HCT116 (cell line): ENCODE results near the gene TRMT2A. TPM values are rescaled to one million over a fixed set of nuclear protein-coding genes. Genes with fewer than 3 reads are reported as not detected.

Source experiments
- ATAC-seq: fragments of 200-7000 bp; cut with Tn5 transposase; 2 replicates; pipeline ENCODE4 v1.9.1; 2020; ENCODE audit warnings: mild to moderate bottlenecking, moderate library complexity
- BruUV-seq: library from RNA; stranded (reverse); fragments of 400-500 nt; replicated peaks from 2 replicates; lab custom pipeline; 2021; lab: Mats Ljungman, UMichigan
- CTCF ChIA-PET: fragments of 300-600 bp; sonication (Branson Sonifier 250); formaldehyde crosslinking; loops from one replicate; lab custom pipeline; 2021; ENCODE audit warnings: antibody characterized with exemption; lab: Charles Lee
- POLR2A ChIA-PET: fragments of 300-600, 350-600 bp; sonication (Branson Sonifier 250); formaldehyde crosslinking; loops from one replicate; lab custom pipeline; 2021; ENCODE audit warnings: antibody characterized with exemption; lab: Charles Lee
- RAD21 ChIA-PET, 2 experiments: fragments of 300-600 bp; sonication (Branson Sonifier 250); formaldehyde crosslinking; loops; one replicate each; lab custom pipeline; 2023; ENCODE audit warnings: low total read pairs in 2 of 2; ENCODE audit not compliant: uncharacterized antibody in 2 of 2, unreplicated experiment in 2 of 2, low non-redundant PET in 1 of 2; lab: Charles Lee
- DNase-seq: peaks from one replicate; pipeline ENCODE4 v3.0.0-alpha.2; 2010; ENCODE audit warnings: low read depth, low spot score
- H2AFZ ChIP-seq: fragments of 200-600 bp; shearing (Covaris generic), sonication (generic); 2 replicates; pipeline ENCODE4 v1.6.1; 2017; ENCODE audit warnings: low read depth, mixed run types, mixed read lengths, antibody characterized with exemption, low read length; ENCODE audit not compliant: poor library complexity, severe bottlenecking
- H3K27ac ChIP-seq: 2 replicates; pipeline ENCODE4 v1.5.1; 2012; ENCODE audit warnings: low read depth, low read length
- H3K27me3 ChIP-seq: fragments of 200-600 bp; sonication (generic); 2 replicates; pipeline ENCODE4 v1.6.1; 2016; ENCODE audit warnings: mixed run types, low read length, mixed read lengths; ENCODE audit not compliant: insufficient read depth
- H3K36me3 ChIP-seq, 2 experiments: fragments of 200-500 bp in 1 of 2; fragments of 200-600 bp in 1 of 2; sonication (Bioruptor generic) in 1 of 2; sonication (generic) in 1 of 2; 2 replicates each; pipeline versions ENCODE4 v1.5.1 to v1.6.1; 2014 to 2016; ENCODE audit warnings: low read length in 2 of 2, inconsistent platforms in 1 of 2, mixed read lengths in 1 of 2, mixed run types in 1 of 2; ENCODE audit not compliant: insufficient read depth in 2 of 2, control insufficient read depth in 1 of 2
- H3K4me1 ChIP-seq, 2 experiments: fragments of 200-600 bp in 1 of 2; sonication (generic) in 1 of 2; 2 replicates each; pipeline versions ENCODE4 v1.5.1 to v1.6.1; 2012 to 2017; ENCODE audit warnings: low read length in 2 of 2, inconsistent platforms in 1 of 2, mild to moderate bottlenecking in 1 of 2, mixed read lengths in 1 of 2, mixed run types in 1 of 2, moderate library complexity in 1 of 2; ENCODE audit not compliant: insufficient read depth in 2 of 2, control insufficient read depth in 1 of 2
- H3K4me2 ChIP-seq: fragments of 200-600 bp; sonication (generic); 2 replicates; pipeline ENCODE4 v1.6.1; 2017; ENCODE audit warnings: mixed run types, low read length, mixed read lengths
- H3K4me3 ChIP-seq, 2 experiments: fragments of 200-600 bp in 1 of 2; sonication (generic) in 1 of 2; replicated peaks in 1 of 2; 2 replicates each; pipeline ENCODE4 v1.5.1; 2011 to 2016; ENCODE audit warnings: low read length in 2 of 2, control low read depth in 1 of 2, low read depth in 1 of 2, mild to moderate bottlenecking in 1 of 2, mixed read lengths in 1 of 2, mixed run types in 1 of 2
- H3K79me2 ChIP-seq: fragments of 200-600 bp; sonication (generic); 2 replicates; pipeline ENCODE4 v1.6.1; 2017; ENCODE audit warnings: mild to moderate bottlenecking, mixed run types, low read length, moderate library complexity, mixed read lengths; ENCODE audit not compliant: insufficient read depth
- H3K9ac ChIP-seq: fragments of 200-600 bp; sonication (generic); 2 replicates; pipeline ENCODE4 v1.6.1; 2016; ENCODE audit warnings: low read length, mixed read lengths
- H3K9me2 ChIP-seq: fragments of 200-600 bp; sonication (generic), shearing (Covaris generic); 2 replicates; pipeline ENCODE4 v1.6.1; 2017; ENCODE audit warnings: mixed run types, mild to moderate bottlenecking, moderate library complexity; ENCODE audit not compliant: insufficient read depth
- H3K9me3 ChIP-seq, 2 experiments: fragments of 200-500 bp in 1 of 2; fragments of 200-600 bp in 1 of 2; sonication (Bioruptor generic) in 1 of 2; sonication (generic) in 1 of 2; 2 replicates each; pipeline ENCODE4 v1.6.1; 2014 to 2017; ENCODE audit warnings: low read length in 2 of 2, mixed read lengths in 2 of 2, inconsistent platforms in 1 of 2, low read depth in 1 of 2, mild to moderate bottlenecking in 1 of 2, mixed run types in 1 of 2, moderate library complexity in 1 of 2; ENCODE audit not compliant: control insufficient read depth in 1 of 2, insufficient read depth in 1 of 2
- H4K20me1 ChIP-seq: fragments of 200-600 bp; sonication (generic), shearing (Covaris generic); 2 replicates; pipeline ENCODE4 v1.6.1; 2017; ENCODE audit warnings: mixed run types, mild to moderate bottlenecking, moderate library complexity; ENCODE audit not compliant: insufficient read depth
- CTCF ChIP-seq, 3 experiments: fragments of 200-600 bp in 1 of 3; sonication (generic) in 1 of 3; IDR thresholded peaks in 2 of 3; conservative IDR thresholded peaks in 1 of 3; 2 replicates each; pipeline ENCODE4 v1.5.1; 2012 to 2017; ENCODE audit warnings: low read depth in 2 of 3, low read length in 2 of 3, antibody characterized with exemption in 1 of 3, borderline replicate concordance in 1 of 3, control low read depth in 1 of 3, mild to moderate bottlenecking in 1 of 3, mixed read lengths in 1 of 3, mixed run types in 1 of 3, moderate library complexity in 1 of 3; ENCODE audit not compliant: insufficient read depth in 1 of 3
- REST ChIP-seq: IDR thresholded peaks from 2 replicates; pipeline ENCODE4 v1.6.1; 2012; ENCODE audit warnings: low read depth
- SRF ChIP-seq: IDR thresholded peaks from 2 replicates; pipeline ENCODE4 v1.6.1; 2012; ENCODE audit warnings: low read depth
- TCF7L2 ChIP-seq: IDR thresholded peaks from 2 replicates; pipeline ENCODE4 v1.7.0; 2011; ENCODE audit warnings: borderline replicate concordance, inconsistent platforms; ENCODE audit not compliant: insufficient read depth, insufficient read length; ENCODE audit errors: extremely low read depth
- intact Hi-C: fragments of 100-400 bp; cut with micrococcal nuclease; formaldehyde crosslinking; loops from 2 replicates; pipeline ENCODE4 v1.10.0; 2022
- total RNA-seq: library from RNA; stranded (reverse); gene quantifications from one replicate; pipeline ENCODE4 v1.2.1, GENCODE V29; 2021; ENCODE audit not compliant: unreplicated experiment

The TRMT2A gene
- total RNA-seq, 1 experiment from 2014 or later, result 67.3 TPM

- H3K79me2 ChIP-seq, result no peaks in the 10 kb centered on the region
- no peak overlapping the region for H3K27ac ChIP-seq
- ATAC-seq (no peak), DNase-seq (no peak)
- no peaks in the 10 kb centered on the region for H3K9me2 ChIP-seq
- ChIA-PET CTCF (interaction anchor here (1.0 kb wide), 1 partner anchor 83 kb away, joined by 4 read pairs; no protein-coding TSS in a partner anchor), POLR2A (no interaction called here), RAD21 (no interaction called here)
- no peak overlapping the region for H3K4me3 ChIP-seq
- H3K4me1 ChIP-seq, result no peaks in the 10 kb centered on the region
- H3K4me2 ChIP-seq, result no peak overlapping the region
- peak; percentile 28 for TF ChIP-seq TCF7L2
- TF ChIP-seq SRF, result no peak
- H2AFZ ChIP-seq, result no peak overlapping the region
- intact Hi-C loops, result loop anchor here (5.0 kb wide), 1 partner anchor 302 kb away; no protein-coding TSS in a partner anchor
- H3K27me3 ChIP-seq, result no peaks in the 10 kb centered on the region
- H3K9me3 ChIP-seq, result no peaks in the 10 kb centered on the region
- BruUV-seq, result no TSS peak
- H3K9ac ChIP-seq, result no peak overlapping the region
- H4K20me1 ChIP-seq, result no peaks in the 10 kb centered on the region
- H3K36me3 ChIP-seq, result no peaks in the 10 kb centered on the region
Observed at GRCh38 chr22:20155330-20156041, 38.5 kb upstream of the TRMT2A start.

GRCh38 chr22:20154602-20155187 is 37.7 kb upstream of the TRMT2A start:
- H3K36me3 ChIP-seq, result no peaks in the 10 kb centered on the region
- CTCF ChIA-PET, result no interaction called here

More at GRCh38 chr22:20154602-20155187, 37.7 kb upstream of the TRMT2A start:
- Histone ChIP-seq H4K20me1 (no peaks in the 10 kb centered on the region), H3K79me2 (no peaks in the 10 kb centered on the region), H3K27ac (no peak overlapping the region), H3K27me3 (no peaks in the 10 kb centered on the region), H2AFZ (no peak overlapping the region), H3K4me3 (no peak overlapping the region), H3K4me1 (no peaks in the 10 kb centered on the region), H3K9me3 (no peaks in the 10 kb centered on the region), H3K9ac (no peak overlapping the region), H3K9me2 (no peaks in the 10 kb centered on the region), H3K4me2 (no peak overlapping the region)
- TF ChIP-seq CTCF (IDR thresholded peaks at IDR 0.05 in 2 of 3, conservative IDR thresholded peaks at IDR 0.05 in 1 of 3; ENCODE audit: borderline replicate concordance in 1 of 3, insufficient read depth in 1 of 3, low read depth in 2 of 3, low read length in 2 of 3) (peak in 2 of 3 experiments; percentile 40 to 41; a peak in 3 of 6 replicates), REST (no peak)
- ATAC-seq (peak; percentile 74), DNase-seq (no peak)
- no TSS peak for BruUV-seq
- ChIA-PET POLR2A (no interaction called here), RAD21 (no interaction called here)
- intact Hi-C loops, result loop anchor here (5.0 kb wide), 1 partner anchor 303 kb away; no protein-coding TSS in a partner anchor
